Osteocyte (in vitro differentiated cells): ENCODE results near the gene DYNC2H1. TPM values are rescaled to one million over a fixed set of nuclear protein-coding genes. Genes with fewer than 3 reads are reported as not detected.

Experiments used
- DNase-seq: peaks from one replicate; pipeline ENCODE4 v3.0.0; 2021; ENCODE audit warnings: mixed read lengths; ENCODE audit not compliant: unreplicated experiment; ENCODE audit errors: extremely low spot score
- H3K27ac Mint-ChIP-seq: one replicate; pipeline ENCODE4 v1.8.0; 2021; ENCODE audit warnings: mild to moderate bottlenecking, mixed read lengths; ENCODE audit not compliant: unreplicated experiment
- H3K27me3 Mint-ChIP-seq: one replicate; pipeline ENCODE4 v1.8.0; 2021; ENCODE audit warnings: mixed read lengths; ENCODE audit not compliant: unreplicated experiment
- H3K36me3 Mint-ChIP-seq: one replicate; pipeline ENCODE4 v1.8.0; 2021; ENCODE audit warnings: mixed read lengths; ENCODE audit not compliant: unreplicated experiment
- H3K4me1 Mint-ChIP-seq: one replicate; pipeline ENCODE4 v1.8.0; 2021; ENCODE audit warnings: mixed read lengths; ENCODE audit not compliant: unreplicated experiment
- H3K4me3 Mint-ChIP-seq: one replicate; pipeline ENCODE4 v1.8.0; 2021; ENCODE audit warnings: mild to moderate bottlenecking, moderate library complexity, mixed read lengths; ENCODE audit not compliant: unreplicated experiment
- H3K9me3 Mint-ChIP-seq: one replicate; pipeline ENCODE4 v1.8.0; 2021; ENCODE audit warnings: mixed read lengths; ENCODE audit not compliant: unreplicated experiment
- total RNA-seq: library from RNA; stranded (reverse); gene quantifications from 2 replicates; pipeline ENCODE4 v1.2.1, GENCODE V29; 2021
- TF ChIP-seq, protein P1 (sequence below): fragments of 200-600 bp; sonication (generic); IDR thresholded peaks from 2 replicates; pipeline ENCODE4 v1.5.0; 2021; ENCODE audit warnings: antibody characterized with exemption, mild to moderate bottlenecking, moderate library complexity

DYNC2H1 gene
- total RNA-seq, 1 donor from 2014 or later, result 23.4 TPM

DNA sequence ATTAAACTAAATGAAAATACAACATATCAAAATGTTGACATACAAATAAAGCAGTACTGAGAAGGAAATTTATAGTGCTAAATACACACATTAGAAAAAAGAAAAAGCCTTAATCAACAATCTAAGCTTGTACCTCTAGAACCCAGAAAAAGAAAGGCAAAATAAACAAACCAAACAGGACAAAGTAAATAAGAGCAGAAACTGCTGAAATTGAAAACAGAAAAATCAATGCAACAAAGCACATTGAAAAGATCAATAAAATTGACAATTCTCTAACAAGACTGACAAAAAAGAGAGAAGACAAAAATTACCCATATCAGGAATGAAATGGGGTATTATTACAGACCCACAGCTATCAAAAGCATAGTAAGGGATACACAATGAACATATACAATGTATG lies 38.2 kb upstream of the DYNC2H1 start:
- Mint-ChIP-seq H3K36me3 (peaks cover 33% of the 10 kb centered on the region), H3K4me3 (no peak overlapping the region), H3K9me3 (no peaks in the 10 kb centered on the region), H3K27me3 (no peaks in the 10 kb centered on the region), H3K4me1 (peaks cover 14% of the 10 kb centered on the region), H3K27ac (peak overlapping the region; percentile 19)
- TF ChIP-seq, protein P1, sequence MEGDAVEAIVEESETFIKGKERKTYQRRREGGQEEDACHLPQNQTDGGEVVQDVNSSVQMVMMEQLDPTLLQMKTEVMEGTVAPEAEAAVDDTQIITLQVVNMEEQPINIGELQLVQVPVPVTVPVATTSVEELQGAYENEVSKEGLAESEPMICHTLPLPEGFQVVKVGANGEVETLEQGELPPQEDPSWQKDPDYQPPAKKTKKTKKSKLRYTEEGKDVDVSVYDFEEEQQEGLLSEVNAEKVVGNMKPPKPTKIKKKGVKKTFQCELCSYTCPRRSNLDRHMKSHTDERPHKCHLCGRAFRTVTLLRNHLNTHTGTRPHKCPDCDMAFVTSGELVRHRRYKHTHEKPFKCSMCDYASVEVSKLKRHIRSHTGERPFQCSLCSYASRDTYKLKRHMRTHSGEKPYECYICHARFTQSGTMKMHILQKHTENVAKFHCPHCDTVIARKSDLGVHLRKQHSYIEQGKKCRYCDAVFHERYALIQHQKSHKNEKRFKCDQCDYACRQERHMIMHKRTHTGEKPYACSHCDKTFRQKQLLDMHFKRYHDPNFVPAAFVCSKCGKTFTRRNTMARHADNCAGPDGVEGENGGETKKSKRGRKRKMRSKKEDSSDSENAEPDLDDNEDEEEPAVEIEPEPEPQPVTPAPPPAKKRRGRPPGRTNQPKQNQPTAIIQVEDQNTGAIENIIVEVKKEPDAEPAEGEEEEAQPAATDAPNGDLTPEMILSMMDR, result no peak
- no peak for DNase-seq

DNA sequence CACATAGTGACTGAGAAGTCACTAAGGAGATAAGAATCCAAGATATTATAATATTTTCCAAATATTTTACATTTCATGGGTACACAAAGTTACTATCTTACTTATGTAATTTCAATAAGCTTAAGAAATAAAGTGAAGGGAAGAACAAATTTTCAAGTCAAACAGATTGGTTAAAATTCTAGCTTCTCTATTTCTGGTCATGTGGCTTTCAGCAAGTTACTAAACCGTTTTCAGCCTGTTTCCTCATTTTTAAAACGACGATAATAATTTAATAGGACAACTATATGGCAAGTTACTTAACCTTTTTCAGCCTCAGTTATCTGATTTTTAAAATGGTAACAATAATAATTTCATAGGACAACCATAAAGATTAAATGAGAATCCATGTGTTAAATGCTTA lies 32.9 kb upstream of the DYNC2H1 start:
- Mint-ChIP-seq H3K4me3 (no peak overlapping the region), H3K4me1 (no peaks in the 10 kb centered on the region), H3K27ac (no peak overlapping the region), H3K27me3 (no peaks in the 10 kb centered on the region), H3K9me3 (no peaks in the 10 kb centered on the region), H3K36me3 (peaks cover 51% of the 10 kb centered on the region)
- no peak for DNase-seq
- TF ChIP-seq, protein P1, result no peak

DNA sequence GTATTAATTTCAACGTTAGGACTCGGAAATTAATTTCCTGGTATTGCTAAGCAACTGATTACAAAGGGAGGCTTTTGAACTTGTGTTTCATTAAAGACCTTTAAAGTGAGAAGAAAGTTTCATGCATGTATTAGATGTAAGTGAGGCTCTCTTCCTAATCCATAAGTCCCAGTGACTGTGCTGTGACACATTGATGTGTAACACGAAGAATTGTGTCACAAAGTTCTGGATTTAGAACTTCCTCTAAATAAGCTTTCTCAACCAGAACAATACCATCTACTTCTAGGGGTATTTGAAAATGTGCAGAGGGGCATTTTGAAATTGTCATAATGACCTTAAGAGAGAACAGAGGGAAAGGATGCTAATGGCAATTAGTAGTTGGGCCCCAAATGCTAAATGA lies 31.7 kb upstream of the DYNC2H1 start:
- Mint-ChIP-seq H3K4me1 (no peaks in the 10 kb centered on the region), H3K27ac (no peak overlapping the region), H3K9me3 (no peaks in the 10 kb centered on the region), H3K36me3 (peaks cover 56% of the 10 kb centered on the region), H3K27me3 (no peaks in the 10 kb centered on the region), H3K4me3 (no peak overlapping the region)
- no peak for DNase-seq
- TF ChIP-seq, protein P1, result no peak

DNA sequence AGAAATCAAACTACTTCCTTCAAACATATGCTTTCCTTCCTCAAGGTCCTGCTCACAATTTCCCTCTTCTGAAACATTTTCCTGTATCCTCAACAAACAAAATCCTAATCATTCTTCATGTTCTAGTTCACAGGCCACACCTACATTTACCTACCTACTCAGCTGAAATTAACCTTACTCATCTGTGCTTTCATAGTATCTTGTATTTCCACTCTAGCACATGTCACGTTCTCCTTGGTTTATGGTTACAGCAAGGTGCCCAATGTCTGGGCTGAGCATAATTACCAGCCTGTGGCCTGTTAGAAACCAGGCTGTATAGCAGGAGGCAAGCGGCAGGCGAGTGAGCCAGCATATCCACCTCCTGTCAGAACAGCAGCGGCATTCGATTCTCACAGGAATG lies 30.5 kb upstream of the DYNC2H1 start:
- Mint-ChIP-seq H3K27me3 (no peaks in the 10 kb centered on the region), H3K36me3 (peaks cover 55% of the 10 kb centered on the region)

GRCh38 chr11:103079833-103080232 lies 29.4 kb upstream of the DYNC2H1 start:
- Mint-ChIP-seq H3K27ac (no peak overlapping the region), H3K4me1 (no peaks in the 10 kb centered on the region), H3K27me3 (no peaks in the 10 kb centered on the region), H3K36me3 (peaks cover 51% of the 10 kb centered on the region), H3K4me3 (no peak overlapping the region), H3K9me3 (no peaks in the 10 kb centered on the region)
- DNase-seq, result no peak
- TF ChIP-seq, protein P1, result no peak

More for the DNA sequence above, 30.5 kb upstream of the DYNC2H1 start:
- Mint-ChIP-seq H3K9me3 (no peaks in the 10 kb centered on the region), H3K27ac (no peak overlapping the region), H3K4me1 (no peaks in the 10 kb centered on the region), H3K4me3 (no peak overlapping the region)
- no peak for DNase-seq
- TF ChIP-seq, protein P1, result no peak
